ENCODE data around the gene COQ8A.
"Not testable (repeated sequence)": the region's sequence is repeated elsewhere in the genome, so short reads cannot be mapped to it uniquely, and the experiment has no call there.

COQ8A gene

DNA sequence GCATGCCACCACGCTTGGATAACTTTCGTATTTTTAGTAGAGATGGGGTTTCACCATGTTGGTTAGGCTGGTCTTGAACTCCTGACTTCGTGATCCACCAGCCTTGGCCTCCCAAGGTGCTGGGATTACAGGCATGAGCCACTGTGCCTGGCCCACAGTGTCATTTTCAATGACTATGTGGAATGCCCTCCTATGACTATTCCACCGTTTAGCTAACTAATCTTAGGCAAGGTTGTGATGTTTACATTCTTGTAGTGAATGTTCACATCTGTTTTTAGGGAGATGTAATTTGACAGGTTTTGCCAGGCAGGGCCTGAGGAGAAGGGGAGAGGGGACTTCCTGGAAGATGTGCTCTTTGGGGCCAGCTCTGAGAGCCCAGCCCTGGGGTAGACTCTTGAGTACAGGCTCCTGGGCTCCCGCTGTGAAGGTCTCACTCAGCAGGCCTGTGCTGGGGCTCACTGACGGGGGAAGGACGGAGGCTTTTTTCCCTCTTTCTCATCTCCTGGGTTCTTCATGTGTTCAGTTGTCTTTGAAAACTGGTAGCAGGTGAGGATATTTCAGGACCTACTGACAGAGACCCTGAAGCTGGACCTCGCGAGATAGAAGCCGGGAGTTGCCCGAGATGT lies 13.2 kb downstream of the COQ8A start:
- no peak for DNase-seq (ENCODE audit: low spot score)

DNA sequence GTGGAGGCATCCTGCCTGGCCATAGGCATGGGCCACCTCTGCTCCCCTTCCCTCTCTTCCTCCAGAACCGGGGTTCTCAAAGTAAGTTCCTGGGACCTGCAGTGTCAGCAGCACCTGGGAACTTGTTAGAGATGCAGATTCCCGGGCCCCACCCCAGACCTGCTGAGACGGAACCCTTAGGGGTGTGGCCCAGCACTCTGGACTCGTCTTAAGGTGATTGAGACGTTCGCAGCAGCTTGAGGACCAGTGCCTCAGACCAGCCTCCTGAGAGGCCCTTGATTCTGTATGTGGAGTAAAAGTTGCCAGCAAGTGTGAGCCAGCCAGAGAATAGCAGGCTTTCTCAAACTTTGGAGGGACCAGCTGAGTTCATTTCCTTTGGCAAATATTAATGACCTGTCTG lies 14.2 kb downstream of the COQ8A start:
- DNase-seq (ENCODE audit: low spot score), result no peak

- DNase-seq (ENCODE audit: low spot score), result no peak
These were observed 14.7 kb downstream of the COQ8A start for GRCh38 chr1:226954777-226955176.

GRCh38 chr1:226955857-226956256 lies 15.8 kb downstream of the COQ8A start:
- not testable (repeated sequence) for DNase-seq (ENCODE audit: low spot score)

- DNase-seq (ENCODE audit: low spot score), result no peak
These were observed 17.0 kb downstream of the COQ8A start for GRCh38 chr1:226956942-226957713.

- no peak for DNase-seq (ENCODE audit: low spot score)
These were observed 17.6 kb downstream of the COQ8A start for GRCh38 chr1:226957714-226958113.

DNA sequence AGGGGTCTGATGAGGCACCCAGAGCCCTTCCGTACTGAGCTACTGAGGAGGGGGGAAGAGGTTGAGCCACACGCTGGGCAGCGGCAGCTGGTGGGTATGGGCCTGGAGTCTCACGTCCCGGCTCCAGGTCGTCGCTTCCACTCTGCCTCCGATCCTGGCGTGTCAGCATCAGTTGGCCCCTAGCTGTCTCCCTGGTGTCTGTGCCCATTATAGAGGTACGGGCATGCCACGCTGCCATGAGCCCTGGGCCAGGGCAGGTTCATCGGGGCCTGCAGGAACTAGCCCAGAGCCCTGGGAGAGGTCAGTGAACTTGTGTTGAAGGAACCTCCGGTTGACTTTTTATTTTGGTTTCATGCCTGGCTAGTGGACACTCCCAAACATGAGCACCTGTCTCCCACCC lies 18.2 kb downstream of the COQ8A start:
- DNase-seq (ENCODE audit: low spot score), result no peak

- no peak for DNase-seq (ENCODE audit: low spot score)
These were observed 20.2 kb downstream of the COQ8A start for GRCh38 chr1:226960256-226960655.

DNA sequence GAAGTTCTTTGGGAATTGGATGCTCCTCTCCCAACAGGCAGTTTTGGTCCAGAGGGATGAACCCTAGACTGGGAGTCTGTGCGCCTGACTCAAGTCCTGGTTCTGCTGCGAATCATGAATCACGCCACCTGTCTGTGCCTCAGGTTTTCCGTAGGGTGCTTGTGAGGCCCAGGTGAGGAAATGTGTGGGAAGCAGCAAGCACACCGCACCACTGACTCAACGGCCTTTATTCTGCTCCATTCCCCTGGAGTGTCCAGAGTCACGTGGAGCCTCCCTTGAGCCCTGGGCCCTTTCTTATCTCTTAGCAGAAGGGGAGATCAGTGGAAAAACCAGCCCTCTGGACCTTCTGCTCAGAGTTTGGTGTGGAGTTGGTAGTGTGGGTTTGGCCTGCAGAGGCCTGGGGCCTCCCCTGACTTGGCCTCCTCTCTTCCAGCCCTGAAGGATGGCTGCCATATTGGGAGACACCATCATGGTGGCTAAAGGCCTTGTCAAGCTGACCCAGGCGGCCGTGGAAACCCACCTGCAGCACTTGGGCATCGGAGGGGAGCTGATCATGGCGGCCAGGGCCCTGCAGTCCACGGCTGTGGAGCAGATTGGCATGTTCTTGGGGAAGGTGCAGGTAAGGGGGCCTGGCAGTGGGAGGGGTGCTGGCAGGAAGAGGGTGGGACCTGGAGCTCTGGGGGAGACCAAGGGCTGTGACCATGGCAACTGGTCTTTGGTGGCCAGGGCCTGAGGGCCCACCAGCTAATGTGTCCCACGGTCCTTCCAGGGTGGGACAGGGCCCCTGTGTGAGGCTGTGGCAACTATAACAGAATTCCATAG lies 21.1 kb downstream of the COQ8A start:
- no peak for DNase-seq (ENCODE audit: low spot score)

- DNase-seq (ENCODE audit: low spot score), result no peak
These were observed 22.6 kb downstream of the COQ8A start for GRCh38 chr1:226962421-226963391.

- no peak for DNase-seq (ENCODE audit: low spot score)
These were observed 24.0 kb downstream of the COQ8A start for GRCh38 chr1:226964068-226964425.

DNA sequence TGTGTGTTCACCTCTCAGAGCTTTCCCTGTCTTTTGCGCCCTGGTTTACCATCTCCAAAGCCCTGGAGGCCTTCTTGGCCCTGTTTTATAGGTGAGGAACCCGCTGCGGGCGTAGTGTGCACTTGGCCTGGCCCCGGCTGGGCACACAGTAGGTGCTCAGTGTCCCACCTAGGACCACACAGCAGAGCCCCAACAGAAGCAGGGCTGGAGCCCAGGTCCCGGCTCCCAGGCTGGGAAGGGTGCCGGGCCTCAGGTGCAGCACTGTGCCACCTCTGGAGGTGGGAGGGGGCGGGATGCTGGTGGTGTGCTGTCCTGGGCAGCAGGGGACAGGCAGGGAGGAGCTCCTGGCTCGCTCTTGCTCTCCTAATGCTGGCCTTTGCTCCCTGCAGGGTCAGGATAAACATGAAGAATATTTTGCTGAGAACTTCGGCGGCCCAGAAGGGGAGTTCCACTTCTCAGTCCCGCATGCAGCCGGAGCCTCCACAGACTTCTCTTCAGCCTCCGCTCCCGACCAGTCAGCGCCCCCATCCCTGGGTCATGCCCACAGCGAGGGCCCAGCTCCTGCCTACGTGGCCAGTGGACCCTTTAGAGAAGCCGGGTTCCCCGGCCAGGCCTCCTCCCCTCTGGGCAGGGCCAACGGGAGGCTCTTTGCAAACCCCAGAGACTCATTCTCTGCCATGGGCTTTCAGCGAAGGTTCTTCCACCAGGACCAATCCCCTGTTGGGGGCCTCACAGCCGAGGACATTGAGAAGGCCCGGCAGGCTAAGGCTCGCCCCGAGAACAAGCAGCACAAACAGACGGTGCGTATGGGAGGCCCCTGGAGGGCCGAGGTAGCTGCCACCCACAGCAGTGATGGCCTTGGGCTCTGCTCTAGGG lies 24.8 kb downstream of the COQ8A start:
- DNase-seq (ENCODE audit: low spot score), result no peak

DNA sequence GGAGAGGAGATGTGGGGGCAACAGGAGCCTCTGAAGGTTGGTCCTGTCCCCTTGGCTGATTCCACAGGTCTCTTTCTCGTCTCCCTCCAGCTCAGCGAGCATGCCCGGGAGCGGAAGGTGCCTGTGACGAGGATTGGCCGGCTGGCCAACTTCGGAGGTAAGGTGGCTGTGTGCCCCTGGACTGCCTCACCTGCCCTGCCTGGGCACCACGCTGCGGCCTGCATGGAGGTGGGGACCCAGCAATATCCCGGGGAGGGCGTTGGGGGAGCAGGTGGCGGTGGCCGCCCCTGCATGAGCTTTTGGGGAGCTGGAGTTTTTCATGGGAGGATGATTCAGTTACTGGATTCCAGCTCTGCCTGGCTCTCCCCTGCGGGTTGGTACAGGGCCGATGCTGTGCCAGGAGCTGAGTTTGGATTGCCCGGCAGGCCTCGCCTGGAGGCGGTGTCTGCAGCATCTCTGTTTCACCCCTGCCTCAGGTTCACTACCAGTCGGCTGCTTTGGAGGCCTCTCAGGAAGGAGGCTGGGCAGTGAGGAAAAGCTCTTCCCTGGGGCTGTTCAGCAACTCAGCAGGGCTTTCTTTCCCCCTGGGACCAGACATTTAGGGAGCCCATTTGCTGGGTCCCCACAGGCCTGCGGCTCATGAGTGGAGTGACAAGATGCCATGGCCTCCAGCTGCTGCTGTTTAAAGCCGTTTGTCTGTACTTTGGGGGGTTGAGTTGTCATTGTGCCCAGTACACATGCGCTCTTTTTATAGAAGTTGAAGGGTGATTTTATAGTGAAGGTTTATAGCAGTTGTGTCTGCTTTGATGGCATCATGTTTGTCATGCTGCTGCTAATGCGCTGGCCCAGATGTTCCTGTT lies 25.7 kb downstream of the COQ8A start:
- DNase-seq (ENCODE audit: low spot score), result no peak

GRCh38 chr1:226966683-226967082 lies 26.6 kb downstream of the COQ8A start:
- no peak for DNase-seq (ENCODE audit: low spot score)

- DNase-seq (ENCODE audit: low spot score), result no peak
These were observed 27.6 kb downstream of the COQ8A start for GRCh38 chr1:226967665-226968064.

DNA sequence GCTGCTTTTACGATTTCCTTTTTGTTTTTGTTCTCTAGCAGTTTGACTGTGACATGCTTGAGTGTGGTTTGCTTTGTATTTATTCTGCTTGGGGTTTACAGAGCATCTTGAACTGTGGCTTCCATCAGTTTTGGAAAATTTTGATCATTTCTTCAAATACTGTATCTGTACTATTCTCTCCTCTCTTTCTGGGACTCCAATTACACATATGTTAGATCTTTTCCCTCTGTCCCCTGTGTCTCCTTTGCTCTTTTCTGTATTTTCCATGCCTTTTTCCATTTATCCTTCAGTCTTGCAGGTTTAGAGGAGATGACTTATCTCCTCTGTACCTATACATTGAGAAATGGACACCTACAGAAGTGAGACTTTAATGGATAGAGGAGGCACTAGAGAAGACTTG lies 31.7 kb downstream of the COQ8A start:
- no peak for DNase-seq (ENCODE audit: low spot score)

- no peak for DNase-seq (ENCODE audit: low spot score)
These were observed 32.8 kb downstream of the COQ8A start for GRCh38 chr1:226972931-226973330.

GRCh38 chr1:226973371-226973897 lies 33.3 kb downstream of the COQ8A start:
- no peak for DNase-seq (ENCODE audit: low spot score)

DNA sequence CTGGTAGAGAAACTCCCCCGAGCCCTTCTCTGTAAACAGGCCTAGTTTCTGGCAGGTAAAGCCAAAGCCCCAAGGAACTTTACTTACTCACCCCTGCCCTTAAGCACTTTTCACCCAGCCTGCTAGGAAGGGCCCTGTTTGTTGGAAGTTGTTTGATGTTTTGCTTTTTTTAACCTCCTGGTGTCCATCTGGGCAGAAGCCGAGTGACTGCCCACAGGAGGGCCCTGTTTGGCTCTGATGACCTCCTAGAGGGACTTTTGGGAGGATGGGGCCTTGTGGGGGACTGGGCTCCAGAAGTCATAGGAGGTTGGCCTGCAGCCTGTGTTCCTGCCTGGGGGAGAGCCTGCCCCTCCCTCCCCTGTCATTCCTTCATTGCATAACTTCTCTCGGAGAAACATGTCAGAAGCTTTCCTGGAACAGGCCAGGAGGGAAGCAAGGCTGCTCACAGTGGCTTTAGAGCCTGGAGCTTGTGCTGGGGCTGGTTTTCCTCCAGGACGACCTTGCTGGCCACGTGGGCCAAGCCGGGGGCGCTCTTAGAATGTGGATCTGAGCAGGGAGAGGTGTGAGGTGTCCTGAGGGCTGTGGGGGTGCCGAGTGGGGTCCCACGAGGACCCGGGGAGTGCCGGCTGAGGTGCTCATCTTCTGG lies 33.9 kb downstream of the COQ8A start:
- DNase-seq (ENCODE audit: low spot score), result no peak
